GM23338 (cell line): ENCODE data around the gene PDE4D. TPM values are rescaled to one million over a fixed set of nuclear protein-coding genes. Genes with fewer than 3 reads are reported as not detected.

ENCODE experiments used
- ATAC-seq: fragments of 200-7000 bp; cut with Tn5 transposase; 3 replicates; pipeline ENCODE4 v1.9.1; 2020
- DNase-seq: peaks from one replicate; pipeline ENCODE4 v3.0.0-alpha.2; 2015; ENCODE audit warnings: low spot score
- H2AFZ ChIP-seq: fragments of 200-600 bp; sonication (generic); 2 replicates; pipeline ENCODE4 v1.8.0; 2016; ENCODE audit warnings: antibody characterized with exemption, mild to moderate bottlenecking, moderate library complexity
- H3F3A ChIP-seq: fragments of 200-600 bp; sonication (generic); replicated peaks from 2 replicates; pipeline ENCODE4 v1.8.0; 2017; ENCODE audit warnings: antibody characterized with exemption, mixed run types, low read depth
- H3K27ac ChIP-seq: fragments of 200-600 bp; sonication (generic); 2 replicates; pipeline ENCODE4 v1.6.1; 2016; ENCODE audit warnings: low read depth
- H3K27me3 ChIP-seq: fragments of 200-600 bp; sonication (generic); 2 replicates; pipeline ENCODE4 v1.8.0; 2016; ENCODE audit warnings: mild to moderate bottlenecking, mixed run types, moderate library complexity; ENCODE audit not compliant: insufficient read depth
- H3K36me3 ChIP-seq: fragments of 200-600 bp; sonication (generic); 2 replicates; pipeline ENCODE4 v1.8.0; 2016; ENCODE audit warnings: mild to moderate bottlenecking; ENCODE audit not compliant: insufficient read depth
- H3K4me1 ChIP-seq: fragments of 200-600 bp; sonication (generic); 2 replicates; pipeline ENCODE4 v1.8.0; 2016; ENCODE audit warnings: mild to moderate bottlenecking, moderate library complexity; ENCODE audit not compliant: insufficient read depth
- H3K4me2 ChIP-seq: fragments of 200-600 bp; sonication (generic); 2 replicates; pipeline ENCODE4 v1.7.1; 2017; ENCODE audit warnings: mixed run types
- H3K4me3 ChIP-seq: fragments of 200-600 bp; sonication (generic); 2 replicates; pipeline ENCODE4 v1.6.1; 2016; ENCODE audit warnings: mixed run types
- H3K79me2 ChIP-seq: fragments of 200-600 bp; sonication (generic); replicated peaks from 2 replicates; pipeline ENCODE4 v1.8.0; 2017; ENCODE audit warnings: mild to moderate bottlenecking; ENCODE audit not compliant: insufficient read depth
- H3K9me2 ChIP-seq: fragments of 200-600 bp; sonication (generic); 2 replicates; pipeline ENCODE4 v1.8.0; 2017; ENCODE audit not compliant: insufficient read depth
- H4K20me1 ChIP-seq: fragments of 200-600 bp; sonication (generic); replicated peaks from 2 replicates; pipeline ENCODE4 v1.8.0; 2017; ENCODE audit warnings: mild to moderate bottlenecking; ENCODE audit not compliant: insufficient read depth
- H3K27ac Mint-ChIP-seq: 2 replicates; pipeline ENCODE4 v1.8.0; 2020; ENCODE audit warnings: inconsistent platforms, mild to moderate bottlenecking, moderate library complexity, mixed read lengths
- H3K27me3 Mint-ChIP-seq: 3 replicates; pipeline ENCODE4 v1.8.0; 2022; ENCODE audit warnings: low read depth, mild to moderate bottlenecking, moderate library complexity, mixed read lengths, inconsistent platforms; ENCODE audit not compliant: insufficient read depth, poor library complexity
- H3K36me3 Mint-ChIP-seq: 3 replicates; pipeline ENCODE4 v1.8.0; 2021; ENCODE audit warnings: low read depth, mild to moderate bottlenecking, inconsistent platforms, moderate library complexity, mixed read lengths
- H3K4me1 Mint-ChIP-seq: 3 replicates; pipeline ENCODE4 v1.8.0; 2020; ENCODE audit warnings: mild to moderate bottlenecking, inconsistent platforms, mixed read lengths
- H3K4me3 Mint-ChIP-seq: 3 replicates; pipeline ENCODE4 v1.8.0; 2021; ENCODE audit warnings: moderate library complexity, mild to moderate bottlenecking, inconsistent platforms, mixed read lengths
- H3K9me3 Mint-ChIP-seq: 3 replicates; pipeline ENCODE4 v1.8.0; 2020; ENCODE audit warnings: moderate library complexity, mild to moderate bottlenecking, inconsistent platforms, mixed read lengths
- CREB1 ChIP-seq: fragments of 250-450 bp; sonication (Bioruptor Pico); IDR thresholded peaks from 2 replicates; pipeline ENCODE4 v1.5.0; 2020; ENCODE audit warnings: low read depth, mild to moderate bottlenecking, moderate library complexity
- EZH2 ChIP-seq: fragments of 200-600 bp; sonication (generic); IDR thresholded peaks from one replicate; pipeline ENCODE4 v1.8.0; 2017; ENCODE audit warnings: antibody characterized with exemption, mild to moderate bottlenecking, low read depth; ENCODE audit not compliant: unreplicated experiment
- JUNB ChIP-seq: IDR thresholded peaks from one replicate; pipeline ENCODE4 v1.6.1; 2016; ENCODE audit warnings: antibody characterized with exemption; ENCODE audit not compliant: unreplicated experiment
- NANOG ChIP-seq: IDR thresholded peaks from 2 replicates; pipeline ENCODE4 v1.6.1; 2016; ENCODE audit warnings: antibody characterized with exemption, borderline replicate concordance
- POLR2AphosphoS5 ChIP-seq: IDR thresholded peaks from 2 replicates; pipeline ENCODE4 v1.6.1; 2016; ENCODE audit warnings: antibody characterized with exemption, low read depth
- REST ChIP-seq: IDR thresholded peaks from one replicate; pipeline ENCODE4 v1.6.1; 2018; ENCODE audit warnings: antibody characterized with exemption; ENCODE audit not compliant: unreplicated experiment
- STAT1 ChIP-seq: IDR thresholded peaks from one replicate; pipeline ENCODE4 v1.6.1; 2016; ENCODE audit warnings: antibody characterized with exemption; ENCODE audit not compliant: unreplicated experiment
- ZNF114 ChIP-seq: fragments of 250-450 bp; sonication (Bioruptor Pico); IDR thresholded peaks from 2 replicates; pipeline ENCODE4 v1.5.0; 2020; ENCODE audit warnings: mild to moderate bottlenecking, moderate library complexity
- ZNF331 ChIP-seq: fragments of 250-450 bp; sonication (Bioruptor Pico); IDR thresholded peaks from 2 replicates; pipeline ENCODE4 v1.5.0; 2020; ENCODE audit warnings: low read depth, mild to moderate bottlenecking, moderate library complexity
- ZNF462 ChIP-seq: fragments of 250-450 bp; sonication (Bioruptor Pico); IDR thresholded peaks from 2 replicates; pipeline ENCODE4 v1.5.0; 2020; ENCODE audit warnings: mild to moderate bottlenecking, moderate library complexity
- polyA plus RNA-seq: library from polyadenylated mRNA; unstranded; fragments of >200 nt; fragmentation: Nextera tagmentation; extraction: Ambion mirVana; gene quantifications from 2 replicates; pipeline ENCODE4 v1.2.1, GENCODE V29; 2016
- total RNA-seq: library from RNA; depleted of rRNA; stranded (reverse); fragments of >200 nt; shearing (Covaris generic); gene quantifications from 2 replicates; pipeline ENCODE4 v1.2.3, GENCODE V29; 2014
- TF ChIP-seq, protein P1 (sequence below): IDR thresholded peaks from 2 replicates; pipeline ENCODE4 v1.6.1; 2016; ENCODE audit warnings: antibody characterized with exemption
- TF ChIP-seq, protein P2 (sequence below), 2 experiments: fragments of 200-600 bp in 1 of 2; sonication (generic) in 1 of 2; conservative IDR thresholded peaks; 2 replicates each; pipeline versions ENCODE4 v1.5.1 to v1.6.1; 2016 to 2017; ENCODE audit warnings: antibody characterized with exemption in 2 of 2, low read depth in 2 of 2, mild to moderate bottlenecking in 2 of 2, moderate library complexity in 1 of 2

PDE4D gene
- total and polyA plus RNA-seq, 2 experiments from 2014 or later = 2.1 to 4.7 TPM

DNA sequence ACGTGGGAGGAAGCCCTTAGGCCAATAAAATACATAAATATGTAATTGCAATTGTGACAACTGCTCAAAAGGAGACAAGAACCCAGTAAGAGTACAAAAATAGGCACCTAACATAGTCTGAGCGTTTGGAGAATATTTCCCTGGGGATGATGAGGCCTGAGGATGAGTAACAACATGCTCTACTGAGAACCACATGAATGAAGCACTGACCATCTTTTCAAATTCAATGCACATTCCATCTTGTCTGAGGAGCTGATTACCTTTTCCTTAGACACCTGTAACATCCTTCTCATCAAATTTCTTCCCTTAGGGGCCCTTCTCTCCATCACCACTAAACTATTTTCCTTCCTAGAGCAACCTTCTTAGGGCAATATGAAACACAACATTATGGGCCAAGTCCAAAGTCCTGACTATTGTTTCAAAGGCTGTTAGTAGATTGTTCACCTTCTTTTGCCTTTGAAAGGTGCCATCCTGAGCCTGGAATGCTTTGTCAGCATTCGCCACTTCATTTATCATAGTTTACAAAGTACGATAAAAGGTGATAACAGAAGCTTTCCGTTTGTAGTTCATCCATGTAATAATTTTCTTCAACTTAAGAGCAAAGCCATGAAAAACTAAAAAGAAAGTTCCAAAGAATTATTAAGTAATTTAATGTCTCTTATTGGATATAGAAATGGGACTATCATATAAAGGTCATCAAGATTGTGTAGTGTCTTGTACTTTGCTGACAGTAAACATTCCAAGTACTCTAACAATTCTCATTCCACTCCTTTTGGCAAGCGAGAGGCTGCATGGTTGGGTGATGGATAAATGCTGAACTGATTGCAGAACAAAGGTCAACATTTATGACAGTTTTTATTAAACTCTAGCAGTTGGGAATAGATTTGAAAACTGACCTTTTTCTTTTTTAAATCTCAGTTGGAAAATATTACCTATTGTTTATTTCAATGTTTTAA is 471.3 kb downstream of the PDE4D start:
- Histone ChIP-seq H3K79me2 (no peaks in the 10 kb centered on the region), H3K36me3 (no peaks in the 10 kb centered on the region), H2AFZ (no peak overlapping the region), H3K27me3 (no peaks in the 10 kb centered on the region), H3F3A (no peaks in the 10 kb centered on the region), H3K9me2 (no peaks in the 10 kb centered on the region), H3K4me1 (peaks cover 8% of the 10 kb centered on the region; the same call in 1 of the 2 replicates), H3K4me3 (no peak overlapping the region), H4K20me1 (no peaks in the 10 kb centered on the region), H3K4me2 (no peak overlapping the region), H3K27ac (no peak overlapping the region)
- Mint-ChIP-seq H3K4me1 (peaks cover 10% of the 10 kb centered on the region), H3K9me3 (no peaks in the 10 kb centered on the region), H3K4me3 (no peak overlapping the region), H3K27me3 (no peaks in the 10 kb centered on the region), H3K27ac (no peak overlapping the region), H3K36me3 (no peaks in the 10 kb centered on the region)
- DNase-seq (no peak), ATAC-seq (no peak)
- TF ChIP-seq CREB1 (CRISPR knock-in tag) = no peak
- no peak for TF ChIP-seq JUNB
- TF ChIP-seq NANOG = no peak
- TF ChIP-seq, protein P1, sequence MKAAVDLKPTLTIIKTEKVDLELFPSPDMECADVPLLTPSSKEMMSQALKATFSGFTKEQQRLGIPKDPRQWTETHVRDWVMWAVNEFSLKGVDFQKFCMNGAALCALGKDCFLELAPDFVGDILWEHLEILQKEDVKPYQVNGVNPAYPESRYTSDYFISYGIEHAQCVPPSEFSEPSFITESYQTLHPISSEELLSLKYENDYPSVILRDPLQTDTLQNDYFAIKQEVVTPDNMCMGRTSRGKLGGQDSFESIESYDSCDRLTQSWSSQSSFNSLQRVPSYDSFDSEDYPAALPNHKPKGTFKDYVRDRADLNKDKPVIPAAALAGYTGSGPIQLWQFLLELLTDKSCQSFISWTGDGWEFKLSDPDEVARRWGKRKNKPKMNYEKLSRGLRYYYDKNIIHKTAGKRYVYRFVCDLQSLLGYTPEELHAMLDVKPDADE = no peak
- TF ChIP-seq ZNF462 (CRISPR knock-in tag) = no peak
- no peak for TF ChIP-seq STAT1
- no peak for TF ChIP-seq EZH2
- TF ChIP-seq REST = no peak
- TF ChIP-seq ZNF114 = no peak
- TF ChIP-seq, protein P2, sequence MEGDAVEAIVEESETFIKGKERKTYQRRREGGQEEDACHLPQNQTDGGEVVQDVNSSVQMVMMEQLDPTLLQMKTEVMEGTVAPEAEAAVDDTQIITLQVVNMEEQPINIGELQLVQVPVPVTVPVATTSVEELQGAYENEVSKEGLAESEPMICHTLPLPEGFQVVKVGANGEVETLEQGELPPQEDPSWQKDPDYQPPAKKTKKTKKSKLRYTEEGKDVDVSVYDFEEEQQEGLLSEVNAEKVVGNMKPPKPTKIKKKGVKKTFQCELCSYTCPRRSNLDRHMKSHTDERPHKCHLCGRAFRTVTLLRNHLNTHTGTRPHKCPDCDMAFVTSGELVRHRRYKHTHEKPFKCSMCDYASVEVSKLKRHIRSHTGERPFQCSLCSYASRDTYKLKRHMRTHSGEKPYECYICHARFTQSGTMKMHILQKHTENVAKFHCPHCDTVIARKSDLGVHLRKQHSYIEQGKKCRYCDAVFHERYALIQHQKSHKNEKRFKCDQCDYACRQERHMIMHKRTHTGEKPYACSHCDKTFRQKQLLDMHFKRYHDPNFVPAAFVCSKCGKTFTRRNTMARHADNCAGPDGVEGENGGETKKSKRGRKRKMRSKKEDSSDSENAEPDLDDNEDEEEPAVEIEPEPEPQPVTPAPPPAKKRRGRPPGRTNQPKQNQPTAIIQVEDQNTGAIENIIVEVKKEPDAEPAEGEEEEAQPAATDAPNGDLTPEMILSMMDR (conservative IDR thresholded peaks at IDR 0.05; ENCODE audit: low read depth in 2 of 2) = no peak
- TF ChIP-seq ZNF331 = no peak
- TF ChIP-seq POLR2AphosphoS5 = no peak
